SK-N-SH treated with all-trans-retinoic acid at 6 μM for 48 hours (cell line): ENCODE measurements around the gene PTX3.

Experiments used
- ARNTL ChIP-seq: fragments of 450-650 bp; formaldehyde crosslinking; IDR thresholded peaks from 2 replicates; pipeline ENCODE4 v1.5.0; 2020; ENCODE audit warnings: low read depth, mild to moderate bottlenecking, moderate library complexity, borderline replicate concordance
- BACH2 ChIP-seq: fragments of 250-450 bp; sonication (Bioruptor Pico); IDR thresholded peaks from 2 replicates; pipeline ENCODE4 v1.9.0; 2021; ENCODE audit warnings: mild to moderate bottlenecking, borderline replicate concordance
- CREB5 ChIP-seq: fragments of 250-450 bp; sonication (Bioruptor Pico); IDR thresholded peaks from 2 replicates; pipeline ENCODE4 v1.5.1; 2020; ENCODE audit warnings: low read depth, mild to moderate bottlenecking, moderate library complexity
- GLIS3 ChIP-seq: fragments of 250-450 bp; sonication (Bioruptor Pico); IDR thresholded peaks from 2 replicates; pipeline ENCODE4 v1.5.0; 2020; ENCODE audit warnings: mild to moderate bottlenecking, moderate library complexity
- OSR1 ChIP-seq: fragments of 250-450 bp; sonication (Bioruptor Pico); IDR thresholded peaks from 2 replicates; pipeline ENCODE4 v1.8.0; 2022; ENCODE audit warnings: moderate library complexity, mild to moderate bottlenecking, inconsistent platforms
- PATZ1 ChIP-seq: fragments of 250-450 bp; sonication (Bioruptor Pico); IDR thresholded peaks from 2 replicates; pipeline ENCODE4 v1.8.0; 2020; ENCODE audit warnings: mild to moderate bottlenecking, moderate library complexity, borderline replicate concordance
- SNAI2 ChIP-seq: fragments of 250-450 bp; sonication (Bioruptor Pico); IDR thresholded peaks from 2 replicates; pipeline ENCODE4 v1.5.0; 2020; ENCODE audit warnings: mild to moderate bottlenecking, moderate library complexity
- ZFP3 ChIP-seq: fragments of 250-450 bp; sonication (Bioruptor Pico); IDR thresholded peaks from 2 replicates; pipeline ENCODE4 v1.5.0; 2020; ENCODE audit warnings: mild to moderate bottlenecking, moderate library complexity
- ZNF565 ChIP-seq: fragments of 450-650 bp; formaldehyde crosslinking; conservative IDR thresholded peaks from 2 replicates; pipeline ENCODE4 v1.5.0; 2020; ENCODE audit warnings: low read depth, mild to moderate bottlenecking, moderate library complexity
- ZNF70 ChIP-seq: fragments of 450-650 bp; formaldehyde crosslinking; IDR thresholded peaks from 2 replicates; pipeline ENCODE4 v1.5.0; 2020; ENCODE audit warnings: mild to moderate bottlenecking, moderate library complexity

GRCh38 chr3:157404381-157404780 is 32.3 kb upstream of the PTX3 start:
- TF ChIP-seq GLIS3 = no peak
- TF ChIP-seq PATZ1 (CRISPR knock-in tag) = no peak
- no peak for TF ChIP-seq BACH2 (CRISPR knock-in tag)
- no peak for TF ChIP-seq CREB5 (CRISPR knock-in tag)
- TF ChIP-seq ZNF565 (CRISPR knock-in tag) = no peak
- no peak for TF ChIP-seq SNAI2 (CRISPR knock-in tag)
- no peak for TF ChIP-seq OSR1
- TF ChIP-seq ZNF70 = no peak
- TF ChIP-seq ZFP3 (CRISPR knock-in tag) = no peak
- no peak for TF ChIP-seq ARNTL
